GM18519 (cell line): ENCODE results near the gene DENND2A.

Experiments
- ATAC-seq: cut with Tn5 transposase; IDR thresholded peaks from one replicate; pipeline ENCODE4 v1.9.1; 2021; ENCODE audit warnings: mild to moderate bottlenecking, moderate library complexity; ENCODE audit not compliant: unreplicated experiment, low FRiP score

Gene DENND2A

GRCh38 chr7:140478246-140479061 lies 162.2 kb downstream of the DENND2A start:
- peak; percentile 14 for ATAC-seq

GRCh38 chr7:140476698-140477261 lies 163.8 kb downstream of the DENND2A start:
- no peak for ATAC-seq

- ATAC-seq = peak; percentile 30
These were observed 164.8 kb downstream of the DENND2A start for GRCh38 chr7:140475747-140476333.
